CD4-positive, alpha-beta T cell treated with Interleukin-4 for 1 hour (primary cell): ENCODE results near the gene RNF26.

ENCODE experiments used
- DNase-seq, 2 donors: peaks; one replicate each; pipeline ENCODE4 v3.0.0-alpha.2; 2020 to 2022

RNF26 gene

GRCh38 chr11:119336744-119337469 is 2.6 kb downstream of the RNF26 start:
- no peak for DNase-seq

- DNase-seq, result no peak
Observed at GRCh38 chr11:119337581-119338317, 3.4 kb downstream of the RNF26 start.

- DNase-seq, result peak; percentile 69 to 73
Observed at GRCh38 chr11:119338318-119338890, 4.1 kb downstream of the RNF26 start.

- DNase-seq, result no peak
Observed at GRCh38 chr11:119338965-119339588, 4.8 kb downstream of the RNF26 start.

- DNase-seq, result no peak
Observed at GRCh38 chr11:119339589-119340334, 5.4 kb downstream of the RNF26 start.

- no peak for DNase-seq
Observed at GRCh38 chr11:119340335-119341221, 6.3 kb downstream of the RNF26 start, which contains the start of gene C1QTNF5. Gene C1QTNF5 (minus strand): TSS chr11:119340883. CDS start chr11:119340397, 486 bp downstream.

GRCh38 chr11:119341222-119342022 is 7.1 kb downstream of the RNF26 start:
- no peak for DNase-seq

GRCh38 chr11:119342023-119342300 is 7.6 kb downstream of the RNF26 start:
- no peak for DNase-seq

- DNase-seq, result no peak
Observed at GRCh38 chr11:119342362-119343130, 8.2 kb downstream of the RNF26 start.

GRCh38 chr11:119343726-119344125 is 9.4 kb downstream of the RNF26 start:
- DNase-seq, result no peak

GRCh38 chr11:119344291-119345010 is 10.1 kb downstream of the RNF26 start:
- no peak for DNase-seq

- DNase-seq, result no peak
Observed at GRCh38 chr11:119345685-119346084, 11.4 kb downstream of the RNF26 start.

GRCh38 chr11:119346605-119347004 is 12.3 kb downstream of the RNF26 start, which contains the start of gene MFRP:
Gene MFRP (minus strand): TSS chr11:119346705. CDS start chr11:119346513, 192 bp downstream.
- DNase-seq, result no peak

GRCh38 chr11:119347242-119347641 is 12.9 kb downstream of the RNF26 start:
- no peak for DNase-seq

GRCh38 chr11:119347940-119348605 is 13.7 kb downstream of the RNF26 start:
- DNase-seq, result no peak

- no peak for DNase-seq
Observed at GRCh38 chr11:119350302-119350701, 16.0 kb downstream of the RNF26 start.

- no peak for DNase-seq
Observed at GRCh38 chr11:119351232-119351631, 16.9 kb downstream of the RNF26 start.

GRCh38 chr11:119352857-119353260 is 18.5 kb downstream of the RNF26 start:
- no peak for DNase-seq
